HepG2 (cell line): ENCODE measurements around the gene SYT1. TPM values are rescaled to one million over a fixed set of nuclear protein-coding genes. Genes with fewer than 3 reads are reported as not detected.

Source experiments
- HOXA3 ChIP-seq: sonication (generic); formaldehyde crosslinking; IDR thresholded peaks from 2 replicates; pipeline ENCODE4 v1.5.0; 2020; ENCODE audit warnings: missing genetic modification reagents
- JUN ChIP-seq: sonication (generic); formaldehyde crosslinking; IDR thresholded peaks from 2 replicates; pipeline ENCODE4 v1.4.0; 2020; ENCODE audit warnings: mild to moderate bottlenecking, missing genetic modification reagents
- KLF13 ChIP-seq: sonication (generic); formaldehyde crosslinking; IDR thresholded peaks from 2 replicates; pipeline ENCODE4 v1.4.0; 2020; ENCODE audit warnings: mild to moderate bottlenecking, missing genetic modification reagents
- POGZ ChIP-seq: sonication (generic); formaldehyde crosslinking; IDR thresholded peaks from 2 replicates; pipeline ENCODE4 v1.4.0; 2020; ENCODE audit warnings: mild to moderate bottlenecking, missing genetic modification reagents
- ZNF124 ChIP-seq: sonication (generic); formaldehyde crosslinking; IDR thresholded peaks from 2 replicates; pipeline ENCODE4 v1.4.0; 2020; ENCODE audit warnings: missing genetic modification reagents
- ZNF496 ChIP-seq: sonication (generic); formaldehyde crosslinking; IDR thresholded peaks from 2 replicates; pipeline ENCODE4 v1.8.1; 2023; ENCODE audit warnings: mild to moderate bottlenecking, moderate library complexity, missing genetic modification reagents; ENCODE audit not compliant: insufficient replicate concordance
- ZNF598 ChIP-seq: sonication (generic); formaldehyde crosslinking; IDR thresholded peaks from 2 replicates; pipeline ENCODE4 v1.5.1; 2020; ENCODE audit warnings: mild to moderate bottlenecking, missing genetic modification reagents, borderline replicate concordance
- ZSCAN29 ChIP-seq: sonication (generic); formaldehyde crosslinking; conservative IDR thresholded peaks from 2 replicates; pipeline ENCODE4 v1.4.0; 2020; ENCODE audit warnings: mild to moderate bottlenecking, missing genetic modification reagents
- polyA plus RNA-seq, 8 experiments: library from polyadenylated mRNA; depleted of rRNA in 3 of 8; stranded (reverse) in 7 of 8; unstranded in 1 of 8; fragments of >200 nt; fragmentation: Illumina TruSeq in 4 of 8; extraction: Trizol in 4 of 8; gene quantifications; 2 replicates each; pipeline versions ENCODE4 v1.2.1 to v1.2.3, GENCODE V29; 2011 to 2016; ENCODE audit warnings: low read depth in 4 of 8, missing spikeins in 1 of 8, mixed read lengths in 1 of 8; ENCODE audit not compliant: insufficient read depth in 1 of 8
- total RNA-seq, 5 experiments: library from RNA; depleted of rRNA; stranded (reverse); fragments of >200 nt; fragmentation: Illumina TruSeq; extraction: Trizol; gene quantifications; 2 replicates each; pipeline ENCODE4 v1.2.3, GENCODE V29; 2016; ENCODE audit warnings: low read depth in 1 of 5
- TF ChIP-seq, protein P1 (sequence below), 2 experiments: sonication (generic) in 1 of 2; formaldehyde crosslinking in 1 of 2; IDR thresholded peaks; 2 replicates each; pipeline versions ENCODE4 v1.6.1 to v1.9.0; 2014 to 2022; ENCODE audit warnings: antibody characterized with exemption in 1 of 2, borderline replicate concordance in 1 of 2, inconsistent platforms in 1 of 2, low read depth in 1 of 2, missing genetic modification reagents in 1 of 2
- TF ChIP-seq, protein P2 (sequence below): sonication (generic); formaldehyde crosslinking; IDR thresholded peaks from 2 replicates; pipeline ENCODE4 v1.5.1; 2020; ENCODE audit warnings: mild to moderate bottlenecking, missing genetic modification reagents, borderline replicate concordance
- TF ChIP-seq, protein P3 (sequence below): sonication (generic); formaldehyde crosslinking; IDR thresholded peaks from 2 replicates; pipeline ENCODE4 v1.8.0; 2022; ENCODE audit warnings: mild to moderate bottlenecking, missing genetic modification reagents
- TF ChIP-seq, protein P4 (sequence below): sonication (generic); formaldehyde crosslinking; IDR thresholded peaks from 2 replicates; pipeline ENCODE4 v1.4.0; 2020; ENCODE audit warnings: low read depth, mild to moderate bottlenecking, missing genetic modification reagents

SYT1 gene
- total and polyA plus RNA-seq, 2 of the 13 experiments (the other 11 are each of a cell fraction or from before 2014, with no cell fraction given), result not detected

DNA sequence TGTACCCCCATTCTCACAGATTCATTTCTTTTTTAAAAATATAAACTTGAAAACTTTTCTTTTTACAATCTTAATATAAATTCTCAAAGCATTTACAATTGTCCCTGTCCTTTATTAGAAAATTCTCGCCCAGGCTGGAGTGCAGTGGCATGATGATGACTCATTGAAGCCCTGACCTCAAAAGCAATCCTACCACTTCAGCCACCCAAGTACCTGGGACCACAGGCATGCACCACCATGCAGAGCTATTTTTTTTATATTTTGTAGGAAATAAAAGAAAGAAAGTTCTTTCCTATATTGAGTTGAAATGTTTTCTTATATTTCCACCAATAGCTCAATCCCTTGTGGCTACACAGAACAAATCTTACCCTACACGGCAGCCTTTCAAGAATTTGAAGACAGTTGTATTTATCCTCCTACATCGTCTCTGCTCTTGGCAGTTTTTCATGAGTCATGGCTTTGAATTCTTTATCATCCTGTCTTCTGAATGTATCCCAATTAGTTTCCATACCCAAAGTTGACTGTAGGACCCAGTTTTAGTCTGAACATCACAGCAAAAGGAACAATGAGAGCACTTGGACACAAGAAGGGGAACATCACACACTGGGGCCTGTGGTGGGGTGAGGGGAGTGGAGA lies 52.4 kb downstream of the SYT1 start (continued):
- TF ChIP-seq, protein P1, sequence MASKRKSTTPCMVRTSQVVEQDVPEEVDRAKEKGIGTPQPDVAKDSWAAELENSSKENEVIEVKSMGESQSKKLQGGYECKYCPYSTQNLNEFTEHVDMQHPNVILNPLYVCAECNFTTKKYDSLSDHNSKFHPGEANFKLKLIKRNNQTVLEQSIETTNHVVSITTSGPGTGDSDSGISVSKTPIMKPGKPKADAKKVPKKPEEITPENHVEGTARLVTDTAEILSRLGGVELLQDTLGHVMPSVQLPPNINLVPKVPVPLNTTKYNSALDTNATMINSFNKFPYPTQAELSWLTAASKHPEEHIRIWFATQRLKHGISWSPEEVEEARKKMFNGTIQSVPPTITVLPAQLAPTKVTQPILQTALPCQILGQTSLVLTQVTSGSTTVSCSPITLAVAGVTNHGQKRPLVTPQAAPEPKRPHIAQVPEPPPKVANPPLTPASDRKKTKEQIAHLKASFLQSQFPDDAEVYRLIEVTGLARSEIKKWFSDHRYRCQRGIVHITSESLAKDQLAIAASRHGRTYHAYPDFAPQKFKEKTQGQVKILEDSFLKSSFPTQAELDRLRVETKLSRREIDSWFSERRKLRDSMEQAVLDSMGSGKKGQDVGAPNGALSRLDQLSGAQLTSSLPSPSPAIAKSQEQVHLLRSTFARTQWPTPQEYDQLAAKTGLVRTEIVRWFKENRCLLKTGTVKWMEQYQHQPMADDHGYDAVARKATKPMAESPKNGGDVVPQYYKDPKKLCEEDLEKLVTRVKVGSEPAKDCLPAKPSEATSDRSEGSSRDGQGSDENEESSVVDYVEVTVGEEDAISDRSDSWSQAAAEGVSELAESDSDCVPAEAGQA (IDR thresholded peaks at IDR 0.05; ENCODE audit: low read depth), result no peak
- TF ChIP-seq, protein P1 (CRISPR knock-in tag; IDR thresholded peaks at IDR 0.05; ENCODE audit: borderline replicate concordance), result no peak
- TF ChIP-seq JUN (CRISPR knock-in tag), result no peak
- TF ChIP-seq ZNF598, result no peak
- no peak for TF ChIP-seq KLF13 (CRISPR knock-in tag)
- TF ChIP-seq ZNF496, result no peak
- TF ChIP-seq HOXA3, result no peak
- TF ChIP-seq, protein P2, sequence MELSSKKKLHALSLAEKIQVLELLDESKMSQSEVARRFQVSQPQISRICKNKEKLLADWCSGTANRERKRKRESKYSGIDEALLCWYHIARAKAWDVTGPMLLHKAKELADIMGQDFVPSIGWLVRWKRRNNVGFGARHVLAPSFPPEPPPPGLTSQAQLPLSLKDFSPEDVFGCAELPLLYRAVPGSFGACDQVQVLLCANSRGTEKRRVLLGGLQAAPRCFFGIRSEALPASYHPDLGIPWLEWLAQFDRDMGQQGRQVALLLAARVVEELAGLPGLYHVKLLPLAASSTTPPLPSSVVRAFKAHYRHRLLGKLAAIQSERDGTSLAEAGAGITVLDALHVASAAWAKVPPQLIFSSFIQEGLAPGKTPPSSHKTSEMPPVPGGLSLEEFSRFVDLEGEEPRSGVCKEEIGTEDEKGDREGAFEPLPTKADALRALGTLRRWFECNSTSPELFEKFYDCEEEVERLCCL (CRISPR knock-in tag), result no peak
- TF ChIP-seq POGZ (CRISPR knock-in tag), result no peak
- TF ChIP-seq, protein P3, sequence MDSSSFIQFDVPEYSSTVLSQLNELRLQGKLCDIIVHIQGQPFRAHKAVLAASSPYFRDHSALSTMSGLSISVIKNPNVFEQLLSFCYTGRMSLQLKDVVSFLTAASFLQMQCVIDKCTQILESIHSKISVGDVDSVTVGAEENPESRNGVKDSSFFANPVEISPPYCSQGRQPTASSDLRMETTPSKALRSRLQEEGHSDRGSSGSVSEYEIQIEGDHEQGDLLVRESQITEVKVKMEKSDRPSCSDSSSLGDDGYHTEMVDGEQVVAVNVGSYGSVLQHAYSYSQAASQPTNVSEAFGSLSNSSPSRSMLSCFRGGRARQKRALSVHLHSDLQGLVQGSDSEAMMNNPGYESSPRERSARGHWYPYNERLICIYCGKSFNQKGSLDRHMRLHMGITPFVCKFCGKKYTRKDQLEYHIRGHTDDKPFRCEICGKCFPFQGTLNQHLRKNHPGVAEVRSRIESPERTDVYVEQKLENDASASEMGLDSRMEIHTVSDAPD (CRISPR knock-in tag), result no peak
- TF ChIP-seq ZNF124 (CRISPR knock-in tag), result no peak
- TF ChIP-seq, protein P4, sequence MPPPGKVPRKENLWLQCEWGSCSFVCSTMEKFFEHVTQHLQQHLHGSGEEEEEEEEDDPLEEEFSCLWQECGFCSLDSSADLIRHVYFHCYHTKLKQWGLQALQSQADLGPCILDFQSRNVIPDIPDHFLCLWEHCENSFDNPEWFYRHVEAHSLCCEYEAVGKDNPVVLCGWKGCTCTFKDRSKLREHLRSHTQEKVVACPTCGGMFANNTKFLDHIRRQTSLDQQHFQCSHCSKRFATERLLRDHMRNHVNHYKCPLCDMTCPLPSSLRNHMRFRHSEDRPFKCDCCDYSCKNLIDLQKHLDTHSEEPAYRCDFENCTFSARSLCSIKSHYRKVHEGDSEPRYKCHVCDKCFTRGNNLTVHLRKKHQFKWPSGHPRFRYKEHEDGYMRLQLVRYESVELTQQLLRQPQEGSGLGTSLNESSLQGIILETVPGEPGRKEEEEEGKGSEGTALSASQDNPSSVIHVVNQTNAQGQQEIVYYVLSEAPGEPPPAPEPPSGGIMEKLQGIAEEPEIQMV, result no peak
- no peak for TF ChIP-seq ZSCAN29 (CRISPR knock-in tag)
